Mesenchymal stem cell (in vitro differentiated cells and primary cell): Measurements from ENCODE around the gene AGAP2.

Source experiments
- DNase-seq: peaks from one replicate; pipeline ENCODE4 v3.0.0-alpha.2; 2013
- H2AFZ ChIP-seq: one replicate; pipeline ENCODE4 v1.6.1; 2013; ENCODE audit warnings: low read depth, mild to moderate bottlenecking, control low read depth, inconsistent platforms, low read length, moderate library complexity
- H2AK5ac ChIP-seq: 2 replicates; pipeline ENCODE4 v1.6.1; 2013; ENCODE audit warnings: low read length, moderate library complexity, mild to moderate bottlenecking, inconsistent platforms; ENCODE audit not compliant: severe bottlenecking
- H2BK120ac ChIP-seq: one replicate; pipeline ENCODE4 v1.6.1; 2013; ENCODE audit warnings: low read depth, mild to moderate bottlenecking, inconsistent platforms, low read length, moderate library complexity
- H2BK12ac ChIP-seq, 2 experiments: one replicate each; pipeline ENCODE4 v1.6.1; 2013; ENCODE audit warnings: inconsistent platforms in 2 of 2, low read length in 2 of 2, mild to moderate bottlenecking in 2 of 2, moderate library complexity in 2 of 2, control low read depth in 1 of 2
- H2BK15ac ChIP-seq: one replicate; pipeline ENCODE4 v1.6.1; 2013; ENCODE audit warnings: mild to moderate bottlenecking, low read depth, inconsistent platforms; ENCODE audit not compliant: poor library complexity, severe bottlenecking
- H2BK5ac ChIP-seq: 2 replicates; pipeline ENCODE4 v1.6.1; 2013; ENCODE audit warnings: low read depth, mild to moderate bottlenecking, low read length, control low read depth, inconsistent platforms; ENCODE audit not compliant: poor library complexity, severe bottlenecking
- H3K14ac ChIP-seq, 2 experiments: one replicate each; pipeline ENCODE4 v1.6.1; 2013; ENCODE audit warnings: inconsistent platforms in 2 of 2, low read length in 2 of 2, control low read depth in 1 of 2, mild to moderate bottlenecking in 1 of 2, moderate library complexity in 1 of 2
- H3K18ac ChIP-seq, 2 experiments: one replicate each; pipeline ENCODE4 v1.6.1; 2013; ENCODE audit warnings: inconsistent platforms in 2 of 2, low read length in 2 of 2, control low read depth in 1 of 2, low read depth in 1 of 2, mild to moderate bottlenecking in 1 of 2
- H3K23ac ChIP-seq, 2 experiments: one replicate each; pipeline ENCODE4 v1.6.1; 2013; ENCODE audit warnings: inconsistent platforms in 2 of 2, low read length in 2 of 2, mild to moderate bottlenecking in 2 of 2, moderate library complexity in 2 of 2, control low read depth in 1 of 2
- H3K27ac ChIP-seq: 2 replicates; pipeline ENCODE4 v1.5.1; 2013; ENCODE audit warnings: mild to moderate bottlenecking, moderate library complexity, low read length, control low read depth, inconsistent platforms; ENCODE audit not compliant: poor library complexity, severe bottlenecking
- H3K27me3 ChIP-seq, 2 experiments: 2 replicates each; pipeline versions ENCODE4 v1.6.1 to v1.7.0; 2013; ENCODE audit warnings: low read length in 2 of 2, mild to moderate bottlenecking in 2 of 2, moderate library complexity in 2 of 2, control low read depth in 1 of 2, inconsistent platforms in 1 of 2; ENCODE audit not compliant: control insufficient read depth in 1 of 2, insufficient read depth in 1 of 2
- H3K36me3 ChIP-seq, 2 experiments: 2 replicates each; pipeline versions ENCODE4 v1.6.1 to v1.7.0; 2013; ENCODE audit warnings: low read length in 2 of 2, control low read depth in 1 of 2, inconsistent platforms in 1 of 2, low read depth in 1 of 2, mild to moderate bottlenecking in 1 of 2; ENCODE audit not compliant: insufficient read depth in 2 of 2, control insufficient read depth in 1 of 2
- H3K4ac ChIP-seq, 2 experiments: one replicate each; pipeline ENCODE4 v1.6.1; 2013; ENCODE audit warnings: inconsistent platforms in 2 of 2, low read length in 2 of 2, mild to moderate bottlenecking in 2 of 2, moderate library complexity in 2 of 2, control low read depth in 1 of 2, low read depth in 1 of 2
- H3K4me1 ChIP-seq: 2 replicates; pipeline ENCODE4 v1.6.1; 2013; ENCODE audit warnings: low read depth, low read length, control low read depth; ENCODE audit not compliant: control insufficient read depth, insufficient read depth
- H3K4me2 ChIP-seq: 2 replicates; pipeline ENCODE4 v1.6.1; 2013; ENCODE audit warnings: low read length, mild to moderate bottlenecking, inconsistent platforms; ENCODE audit not compliant: poor library complexity, severe bottlenecking
- H3K4me3 ChIP-seq, 2 experiments: 2 replicates each; pipeline versions ENCODE4 v1.5.1 to v1.7.0; 2013; ENCODE audit warnings: low read length in 2 of 2, mild to moderate bottlenecking in 2 of 2, control low read depth in 1 of 2, low read depth in 1 of 2; ENCODE audit not compliant: insufficient read depth in 1 of 2
- H3K79me1 ChIP-seq: replicated peaks from 2 replicates; pipeline ENCODE4 v1.6.1; 2013; ENCODE audit warnings: mild to moderate bottlenecking, control low read depth, low read length, inconsistent platforms; ENCODE audit not compliant: poor library complexity, severe bottlenecking
- H3K9ac ChIP-seq: 2 replicates; pipeline ENCODE4 v1.7.0; 2013; ENCODE audit warnings: mild to moderate bottlenecking, low read length, moderate library complexity
- H3K9me3 ChIP-seq: 2 replicates; pipeline ENCODE4 v1.7.0; 2013; ENCODE audit warnings: mild to moderate bottlenecking, low read length; ENCODE audit not compliant: control insufficient read depth
- H4K8ac ChIP-seq: one replicate; pipeline ENCODE4 v1.6.1; 2013; ENCODE audit warnings: inconsistent platforms, mild to moderate bottlenecking, low read length, moderate library complexity
- H4K91ac ChIP-seq: one replicate; pipeline ENCODE4 v1.6.1; 2013; ENCODE audit warnings: mild to moderate bottlenecking, low read length, inconsistent platforms
- WGBS: methylation state at CpG from one replicate; pipeline ENCODE4 v1.1.7; 2013; ENCODE audit warnings: mixed read lengths; 5-methylcytosine and 5-hydroxymethylcytosine counted together

The AGAP2 gene

DNA sequence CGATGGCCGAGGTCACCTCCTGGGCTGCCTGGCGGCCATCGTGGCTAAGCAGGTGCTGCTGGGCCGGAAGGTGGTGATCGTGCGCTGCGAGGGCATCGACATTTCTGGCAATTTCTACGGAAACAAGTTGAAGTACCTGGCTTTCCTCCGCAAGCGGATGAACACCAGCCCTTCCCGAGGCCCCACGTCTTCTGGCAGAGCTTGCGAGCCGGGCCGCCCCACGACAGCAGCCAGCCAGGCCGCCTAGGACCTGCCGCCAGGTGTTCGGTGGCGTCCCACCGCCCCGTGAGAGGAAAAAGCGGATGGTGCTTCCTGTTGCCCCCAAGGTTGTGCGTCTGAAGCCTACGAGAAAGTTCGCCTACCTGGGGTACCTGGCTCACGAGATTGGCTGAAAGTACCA lies 63.9 kb downstream of the AGAP2 start:
- no peaks in the 10 kb centered on the region for H3K79me1 ChIP-seq
- H2AFZ ChIP-seq, result no peak overlapping the region
- H2BK5ac ChIP-seq, result no peak overlapping the region
- no peak overlapping the region for H3K9ac ChIP-seq
- no peak overlapping the region for H4K8ac ChIP-seq
- H2BK12ac ChIP-seq, result no peak overlapping the region
- no peak overlapping the region for H2BK15ac ChIP-seq
- no peak overlapping the region for H3K18ac ChIP-seq
- H3K27ac ChIP-seq, result no peak overlapping the region
- DNase-seq, result no peak
- no peak overlapping the region for H4K91ac ChIP-seq
- no peak overlapping the region for H3K4me2 ChIP-seq
- H3K4me3 ChIP-seq, result no peak overlapping the region
- H2BK120ac ChIP-seq, result no peak overlapping the region
- no peak overlapping the region for H3K4ac ChIP-seq
- no peaks in the 10 kb centered on the region for H3K9me3 ChIP-seq
- no peak overlapping the region for H3K14ac ChIP-seq
- H3K23ac ChIP-seq, result no peak overlapping the region
- no peaks in the 10 kb centered on the region for H3K27me3 ChIP-seq
- 92% methylated on average over 29 of the region's 29 CpGs for WGBS
- H3K4me1 ChIP-seq, result no peaks in the 10 kb centered on the region
- no peak overlapping the region for H2AK5ac ChIP-seq
- no peaks in the 10 kb centered on the region for H3K36me3 ChIP-seq
